ENCODE measurements around the gene NCAPD2.
"Not testable (repeated sequence)": the region's sequence is repeated elsewhere in the genome, so short reads cannot be mapped to it uniquely, and the experiment has no call there.

Gene NCAPD2

GRCh38 chr12:6490673-6491072 lies 3.2 kb upstream of the NCAPD2 start:
- not testable (repeated sequence) for H3K27ac ChIP-seq (ENCODE audit: extremely low read depth, low read depth, low read length); H3K9me3 ChIP-seq (ENCODE audit: control insufficient read depth, insufficient read depth, low read depth, low read length); H3K4me3 ChIP-seq (ENCODE audit: low read depth, low read length); H3K4me1 ChIP-seq (ENCODE audit: control insufficient read depth, insufficient read depth, low read length)
- TF ChIP-seq ZNF362 (tag by site-specific recombination; IDR thresholded peaks at IDR 0.05) (peak; percentile 63; the same call in 1 of the 2 replicates), ZNF121 (tag by site-specific recombination; IDR thresholded peaks at IDR 0.05) (peak; percentile 85)
- ChIA-PET POLR2A (interaction anchor here (0.7 to 2.4 kb wide), 3 partner anchors 20 to 44 kb away, joined by 3 to 16 read pairs (median 5); partner anchors contain the start of genes GAPDH and VAMP1), CTCF (interaction anchor here (1.2 kb wide), 1 partner anchor 25 kb away, joined by 3 read pairs; no protein-coding TSS in a partner anchor)
- H3K36me3 ChIP-seq (ENCODE audit: control insufficient read depth in 2 of 2, insufficient read depth in 1 of 2, low read length in 2 of 2) = peaks cover 13 to 25% of the 10 kb centered on the region in 2 experiments

GRCh38 chr12:6492838-6493496 lies 935 bp upstream of the NCAPD2 start, which contains the start of gene MRPL51:
Gene MRPL51, minus strand, starts transcription at chr12:6493262. Its CDS starts 126 bp downstream, at chr12:6493136.
- Histone ChIP-seq H3K4me1 (ENCODE audit: control insufficient read depth, insufficient read depth, low read length) (peaks cover 7% of the 10 kb centered on the region; the same call in 1 of the 2 replicates), H3K4me3 (ENCODE audit: low read depth, low read length) (peak within 1 kb of the TSS; percentile 93), H3K9me3 (ENCODE audit: control insufficient read depth, insufficient read depth, low read depth, low read length) (no peaks in the 10 kb centered on the region), H3K36me3 (ENCODE audit: control insufficient read depth in 2 of 2, insufficient read depth in 1 of 2, low read length in 2 of 2) (peaks cover 36 to 47% of the 10 kb centered on the region in 2 experiments), H3K27ac (ENCODE audit: extremely low read depth, low read depth, low read length) (peak within 1 kb of the TSS; percentile 94)
- CTCF ChIA-PET = interaction anchor here (0.5 to 2.0 kb wide), 6 partner anchors 19 to 173 kb away, joined by 3 to 7 read pairs (median 4); no protein-coding TSS in a partner anchor
- POLR2A ChIA-PET = interaction anchor here (1.0 to 1.8 kb wide), 21 partner anchors 9 to 358 kb away, joined by 3 to 74 read pairs (median 4); partner anchors contain the start of genes CDCA3, GAPDH, NOP2 and TNFRSF1A
- peak; percentile 98 for TF ChIP-seq HIC1 (tag by site-specific recombination; IDR thresholded peaks at IDR 0.05)
- peak; percentile 95 for TF ChIP-seq SP2 (tag by site-specific recombination; IDR thresholded peaks at IDR 0.05)
- TF ChIP-seq ZNF280D (tag by site-specific recombination; IDR thresholded peaks at IDR 0.05) = no peak
- no peak for TF ChIP-seq BCL11A (tag by site-specific recombination; IDR thresholded peaks at IDR 0.05; ENCODE audit: low read depth)
- TF ChIP-seq ZNF335 (tag by site-specific recombination; conservative IDR thresholded peaks at IDR 0.05) = peak; percentile 89
- peak; percentile 9; the same call in 1 of the 2 replicates for TF ChIP-seq ZNF843 (tag by site-specific recombination; IDR thresholded peaks at IDR 0.05)
- peak; percentile 86 for TF ChIP-seq ZNF561 (tag by site-specific recombination; IDR thresholded peaks at IDR 0.05; ENCODE audit: borderline replicate concordance)
- TF ChIP-seq ZFHX2 (tag by site-specific recombination; conservative IDR thresholded peaks at IDR 0.05) = peak; percentile 96
- peak; percentile 98 for TF ChIP-seq KLF9 (tag by site-specific recombination; IDR thresholded peaks at IDR 0.05; ENCODE audit: low read depth)
- TF ChIP-seq ZNF2 (tag by site-specific recombination; IDR thresholded peaks at IDR 0.05) = peak; percentile 88; the same call in 1 of the 2 replicates
- peak; percentile 46; the same call in 1 of the 2 replicates for TF ChIP-seq PRDM2 (tag by site-specific recombination; IDR thresholded peaks at IDR 0.05; ENCODE audit: borderline replicate concordance)
- no peak for TF ChIP-seq PRDM6 (tag by site-specific recombination; IDR thresholded peaks at IDR 0.05)
- peak; percentile 91 for TF ChIP-seq ZNF341 (tag by site-specific recombination; IDR thresholded peaks at IDR 0.05; ENCODE audit: low read depth)
- peak; percentile 90 for TF ChIP-seq YY1 (tag by site-specific recombination; IDR thresholded peaks at IDR 0.05)
- peak; percentile 80 for TF ChIP-seq YY2 (tag by site-specific recombination; IDR thresholded peaks at IDR 0.05)
- TF ChIP-seq ZEB2 (tag by site-specific recombination; IDR thresholded peaks at IDR 0.05) = peak; percentile 34; the same call in 1 of the 2 replicates
- peak; percentile 55; the same call in 1 of the 2 replicates for TF ChIP-seq ZNF24 (tag by site-specific recombination; IDR thresholded peaks at IDR 0.05)
